NCI-H82 treated with DMSO at 0.1 percent for 48 hours (cell line): ENCODE data around the gene PCDH9.
A peak's percentile ranks its signal among the peaks of the same experiment; 100 is the strongest.

ENCODE experiments used
- DNase-seq: peaks from one replicate; lab custom pipeline; 2025; ENCODE audit not compliant: unreplicated experiment; lab: John Stamatoyannopoulos, UW

Gene PCDH9

DNA sequence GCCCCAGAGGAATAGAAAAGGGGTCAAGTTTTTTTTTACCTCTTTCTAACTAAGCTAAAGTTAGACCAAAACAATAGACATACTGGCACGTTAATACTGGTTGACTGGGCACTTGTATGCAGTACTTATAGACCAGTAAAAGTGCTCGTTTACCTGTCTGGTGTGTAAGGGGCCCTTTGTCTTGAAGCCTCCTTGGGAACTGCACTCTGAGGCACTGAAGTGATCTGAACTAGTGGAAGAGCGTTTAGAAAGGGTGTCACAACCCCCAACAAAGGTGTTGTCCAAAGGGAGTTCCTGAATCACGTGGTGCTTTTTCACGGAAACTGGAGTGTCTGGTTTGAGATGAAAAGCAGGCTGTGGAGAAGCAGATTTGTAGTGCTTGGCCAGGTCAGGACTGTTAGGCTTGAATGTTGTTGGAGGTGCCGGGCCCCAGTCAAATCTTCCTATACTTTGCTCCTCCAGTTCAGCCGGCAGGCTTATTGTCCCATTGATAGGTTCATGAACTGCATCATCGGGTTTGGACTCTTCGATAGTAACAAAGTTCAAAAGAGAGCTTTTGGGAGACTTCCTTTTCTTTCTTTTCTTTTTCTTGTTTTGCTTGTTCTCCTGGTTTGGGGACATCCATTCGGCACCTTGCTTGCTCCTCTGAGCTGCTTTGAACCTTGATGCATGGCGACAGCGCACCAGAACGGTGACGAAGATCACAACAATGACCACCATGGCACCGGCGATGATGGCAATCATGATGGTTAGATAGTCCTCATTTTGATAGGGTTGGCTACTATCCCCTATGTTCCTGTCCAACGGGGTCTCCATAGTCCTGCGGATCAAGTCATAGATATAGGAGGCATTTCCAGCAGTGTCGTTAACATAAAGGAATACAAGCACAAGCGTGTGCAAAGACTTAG, 4.6 kb downstream of the PCDH9 start:
- no peak for DNase-seq

- peak; percentile 81 for DNase-seq
Measured at GRCh38 chr13:67224148-67224846, 5.8 kb downstream of the PCDH9 start.

GRCh38 chr13:67223742-67224141, 6.4 kb downstream of the PCDH9 start:
- DNase-seq = no peak

DNA sequence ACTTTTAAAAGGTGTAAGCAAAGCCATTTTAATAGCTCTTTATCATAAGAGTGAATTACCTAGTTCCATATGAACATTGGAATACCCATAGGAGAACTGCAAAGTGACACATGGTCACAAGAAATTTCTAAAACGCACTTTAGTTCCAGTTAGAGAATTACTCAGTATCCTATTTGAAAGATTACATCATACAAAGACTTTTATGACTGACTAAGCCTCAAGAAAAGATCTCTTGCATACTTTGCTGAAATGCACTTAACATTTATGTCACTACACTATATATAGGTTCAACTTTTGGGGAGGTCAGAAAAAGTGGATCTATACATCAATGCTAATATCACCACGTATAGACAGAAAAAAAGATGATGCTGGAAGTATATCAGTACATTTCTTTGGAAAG, 7.1 kb downstream of the PCDH9 start:
- DNase-seq = no peak

DNA sequence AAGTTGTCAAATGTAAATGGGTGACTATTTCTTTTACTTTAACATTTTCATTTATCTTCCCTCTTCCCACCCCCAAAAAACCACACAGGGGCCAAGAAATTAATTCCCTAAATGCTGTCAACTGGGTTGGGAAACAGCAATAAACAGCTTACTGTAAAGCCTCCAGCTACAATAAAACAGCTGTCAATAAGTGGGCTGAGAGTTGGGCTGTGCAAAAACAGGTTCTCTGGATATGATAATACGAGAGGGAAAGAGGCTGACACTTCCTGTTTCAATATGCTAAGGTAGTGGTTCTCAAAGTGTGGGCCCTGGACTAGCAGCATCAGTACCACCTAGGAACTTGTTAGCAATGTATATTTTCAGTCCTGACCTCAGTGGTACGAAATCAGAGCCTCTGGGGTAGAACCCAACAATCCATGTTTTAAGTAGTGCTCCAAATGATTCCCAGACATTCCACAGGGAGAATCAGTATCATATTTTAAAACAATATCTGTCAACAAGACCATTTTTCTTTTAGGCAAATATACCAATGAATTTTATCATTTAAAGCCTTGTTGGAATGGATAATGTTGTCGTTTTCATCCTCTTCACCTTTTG, 8.4 kb downstream of the PCDH9 start:
- peak; percentile 68 for DNase-seq

DNA sequence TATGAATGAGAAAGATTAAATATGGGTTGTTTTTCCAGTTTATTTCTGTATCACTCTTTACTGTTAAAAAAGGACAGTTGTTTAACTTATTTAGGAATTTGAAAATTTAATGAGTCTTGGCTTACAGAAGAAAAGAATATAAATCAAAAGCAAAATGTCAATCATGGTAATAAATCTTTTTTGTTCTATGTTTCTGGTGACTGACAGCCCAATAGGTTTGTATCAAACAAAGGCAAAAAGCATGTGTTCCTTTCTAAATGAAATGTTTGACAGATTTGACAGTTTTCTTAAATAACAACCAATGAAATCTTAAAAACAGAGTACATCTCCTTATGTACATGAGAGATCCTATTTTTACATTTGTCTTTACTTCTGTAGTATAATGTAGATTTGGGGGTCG, 11.0 kb downstream of the PCDH9 start:
- DNase-seq = no peak

- DNase-seq = no peak
Measured at GRCh38 chr13:67217880-67218279, 12.3 kb downstream of the PCDH9 start.

- no peak for DNase-seq
Measured at GRCh38 chr13:67216864-67217263, 13.3 kb downstream of the PCDH9 start.

- DNase-seq = no peak
Measured at GRCh38 chr13:67210208-67210607, 19.9 kb downstream of the PCDH9 start.

GRCh38 chr13:67208552-67208951, 21.6 kb downstream of the PCDH9 start:
- DNase-seq = no peak

- DNase-seq = no peak
Measured at GRCh38 chr13:67204764-67205163, 25.4 kb downstream of the PCDH9 start.

GRCh38 chr13:67200605-67201004, 29.5 kb downstream of the PCDH9 start:
- DNase-seq = no peak

- no peak for DNase-seq
Measured at GRCh38 chr13:67200183-67200582, 30.0 kb downstream of the PCDH9 start.

DNA sequence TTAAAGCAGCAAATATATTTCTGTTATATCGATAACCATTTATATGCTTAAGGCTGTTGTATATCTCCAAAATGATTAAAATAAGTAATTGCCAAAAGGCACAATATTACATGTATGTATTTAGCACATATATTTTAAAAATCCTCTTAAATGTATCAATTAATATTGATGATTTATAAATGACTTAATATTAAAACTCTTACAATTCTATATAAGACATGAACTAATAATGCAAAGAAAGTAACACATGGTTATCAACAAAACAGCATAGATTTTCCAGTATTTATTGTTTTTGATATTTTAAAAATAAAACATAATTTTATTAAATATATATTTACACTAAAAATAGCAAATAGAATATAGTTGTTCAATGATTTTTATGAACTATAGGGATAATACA, 32.4 kb downstream of the PCDH9 start:
- DNase-seq = no peak

DNA sequence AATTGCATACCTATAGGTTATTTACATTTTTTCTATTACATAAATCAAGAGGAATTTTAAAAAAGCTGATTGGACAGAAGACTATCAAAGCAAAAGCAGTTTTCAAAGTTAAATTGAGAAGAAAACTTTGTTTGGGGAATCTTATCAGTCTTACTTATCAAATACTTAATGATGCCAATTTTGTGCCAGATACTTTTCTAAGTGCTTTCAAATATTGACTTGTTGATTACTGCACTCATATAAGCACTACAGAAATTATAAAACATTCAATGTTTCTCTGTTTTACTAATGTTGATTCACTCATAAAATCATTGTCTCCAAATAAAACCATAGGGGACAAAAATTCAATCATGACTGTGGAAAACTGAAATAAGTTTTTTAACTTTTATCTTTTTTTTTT, 36.2 kb downstream of the PCDH9 start:
- no peak for DNase-seq

GRCh38 chr13:67192751-67193150, 37.4 kb downstream of the PCDH9 start:
- DNase-seq = no peak

- no peak for DNase-seq
Measured at GRCh38 chr13:67186995-67187569, 43.1 kb downstream of the PCDH9 start.

DNA sequence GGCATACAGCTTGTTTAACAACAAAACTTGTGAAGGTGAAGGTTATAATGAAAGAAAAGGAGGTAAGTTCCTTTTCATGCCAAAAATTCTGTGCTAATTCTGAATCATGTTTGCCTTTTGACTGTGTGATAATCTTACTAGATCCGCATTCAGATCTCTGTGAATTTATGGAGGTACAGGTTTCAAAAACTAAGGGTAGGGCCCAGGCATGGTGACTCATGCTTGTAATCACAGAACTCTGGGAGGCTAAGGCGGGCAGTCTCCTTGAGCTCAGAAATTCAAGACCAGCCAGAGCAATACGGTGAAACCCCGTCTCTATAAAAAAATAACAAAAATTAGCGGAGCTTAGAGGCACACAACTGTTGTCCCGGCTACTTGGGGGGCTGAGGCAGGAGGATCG, 45.9 kb downstream of the PCDH9 start:
- no peak for DNase-seq

DNA sequence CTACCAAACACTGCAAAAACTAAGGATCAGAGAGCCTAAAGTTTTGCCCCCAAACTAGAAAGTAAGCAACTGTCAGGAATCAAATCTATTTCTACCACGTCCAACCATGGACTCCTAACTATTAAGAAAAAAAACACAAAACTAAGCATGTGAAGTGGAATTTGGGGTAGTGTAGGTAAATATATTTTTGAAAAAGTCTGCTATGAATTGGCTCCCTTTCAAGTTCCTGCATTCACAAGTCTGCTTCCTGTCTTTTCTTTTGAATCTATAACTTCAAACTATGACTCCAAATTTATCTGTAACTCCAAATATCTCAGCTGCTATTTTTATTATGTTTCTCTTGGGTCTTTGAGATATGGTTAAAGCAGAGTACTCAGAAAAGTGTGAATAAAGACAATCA, 47.0 kb downstream of the PCDH9 start:
- DNase-seq = no peak

DNA sequence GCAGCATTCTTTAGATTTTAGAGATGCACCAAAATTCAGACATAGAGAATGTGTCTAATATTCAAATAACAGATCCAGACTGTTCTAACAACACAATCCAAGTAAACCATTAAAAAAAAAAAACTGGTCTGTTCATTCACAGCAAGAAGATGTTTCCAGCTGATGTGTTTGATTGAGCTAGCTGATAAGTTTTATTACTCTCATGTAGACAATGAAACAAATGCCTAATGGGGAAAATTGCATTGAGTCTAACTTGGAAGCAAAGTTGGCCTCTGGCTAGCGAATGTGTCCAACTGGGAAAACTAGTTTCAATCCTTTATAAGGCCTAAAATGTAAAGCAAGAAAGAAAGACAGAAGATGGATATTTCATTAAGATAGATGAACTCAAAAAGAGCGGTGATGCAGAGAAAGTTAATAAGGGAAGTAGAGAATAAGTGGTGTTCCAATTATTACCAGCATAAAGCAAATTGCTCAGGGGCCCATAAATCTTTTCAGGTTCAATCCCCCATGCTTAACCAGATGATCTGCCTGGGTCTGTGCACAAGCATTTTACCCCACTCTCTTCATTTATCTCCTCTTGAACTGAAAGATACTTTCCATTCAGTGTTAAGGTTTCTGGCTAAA, 54.2 kb downstream of the PCDH9 start:
- no peak for DNase-seq

DNA sequence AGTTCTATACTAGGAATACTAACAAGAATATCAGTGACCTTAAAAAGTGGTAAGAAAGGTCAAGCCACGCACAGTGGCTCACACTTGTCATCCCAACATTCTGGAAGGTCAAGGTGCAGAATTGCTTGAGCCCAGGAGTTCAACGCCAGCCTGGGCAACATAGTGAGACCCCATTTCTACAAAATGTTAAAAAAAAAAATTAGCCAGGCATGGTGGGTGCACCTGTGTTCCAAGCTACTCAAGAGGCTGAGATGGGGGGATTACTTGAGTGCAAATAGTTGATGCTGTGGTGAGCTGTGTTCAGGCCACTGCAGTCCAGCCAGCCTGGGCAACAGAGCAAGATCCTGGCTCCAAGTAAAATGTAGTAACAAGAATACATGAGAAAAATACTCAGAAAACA, 61.8 kb downstream of the PCDH9 start:
- no peak for DNase-seq
